GM23338 (cell line): Measurements from ENCODE around the gene KCNMA1. TPM values are rescaled to one million over a fixed set of nuclear protein-coding genes. Genes with fewer than 3 reads are reported as not detected.

ENCODE experiments used
- ATAC-seq: fragments of 200-7000 bp; cut with Tn5 transposase; 3 replicates; pipeline ENCODE4 v1.9.1; 2020
- DNase-seq: peaks from one replicate; pipeline ENCODE4 v3.0.0-alpha.2; 2015; ENCODE audit warnings: low spot score
- H2AFZ ChIP-seq: fragments of 200-600 bp; sonication (generic); 2 replicates; pipeline ENCODE4 v1.8.0; 2016; ENCODE audit warnings: antibody characterized with exemption, mild to moderate bottlenecking, moderate library complexity
- H3F3A ChIP-seq: fragments of 200-600 bp; sonication (generic); replicated peaks from 2 replicates; pipeline ENCODE4 v1.8.0; 2017; ENCODE audit warnings: antibody characterized with exemption, mixed run types, low read depth
- H3K27ac ChIP-seq: fragments of 200-600 bp; sonication (generic); 2 replicates; pipeline ENCODE4 v1.6.1; 2016; ENCODE audit warnings: low read depth
- H3K27me3 ChIP-seq: fragments of 200-600 bp; sonication (generic); 2 replicates; pipeline ENCODE4 v1.8.0; 2016; ENCODE audit warnings: mild to moderate bottlenecking, mixed run types, moderate library complexity; ENCODE audit not compliant: insufficient read depth
- H3K36me3 ChIP-seq: fragments of 200-600 bp; sonication (generic); 2 replicates; pipeline ENCODE4 v1.8.0; 2016; ENCODE audit warnings: mild to moderate bottlenecking; ENCODE audit not compliant: insufficient read depth
- H3K4me1 ChIP-seq: fragments of 200-600 bp; sonication (generic); 2 replicates; pipeline ENCODE4 v1.8.0; 2016; ENCODE audit warnings: mild to moderate bottlenecking, moderate library complexity; ENCODE audit not compliant: insufficient read depth
- H3K4me2 ChIP-seq: fragments of 200-600 bp; sonication (generic); 2 replicates; pipeline ENCODE4 v1.7.1; 2017; ENCODE audit warnings: mixed run types
- H3K4me3 ChIP-seq: fragments of 200-600 bp; sonication (generic); 2 replicates; pipeline ENCODE4 v1.6.1; 2016; ENCODE audit warnings: mixed run types
- H3K79me2 ChIP-seq: fragments of 200-600 bp; sonication (generic); replicated peaks from 2 replicates; pipeline ENCODE4 v1.8.0; 2017; ENCODE audit warnings: mild to moderate bottlenecking; ENCODE audit not compliant: insufficient read depth
- H3K9me2 ChIP-seq: fragments of 200-600 bp; sonication (generic); 2 replicates; pipeline ENCODE4 v1.8.0; 2017; ENCODE audit not compliant: insufficient read depth
- H4K20me1 ChIP-seq: fragments of 200-600 bp; sonication (generic); replicated peaks from 2 replicates; pipeline ENCODE4 v1.8.0; 2017; ENCODE audit warnings: mild to moderate bottlenecking; ENCODE audit not compliant: insufficient read depth
- H3K27ac Mint-ChIP-seq: 2 replicates; pipeline ENCODE4 v1.8.0; 2020; ENCODE audit warnings: inconsistent platforms, mild to moderate bottlenecking, moderate library complexity, mixed read lengths
- H3K27me3 Mint-ChIP-seq: 3 replicates; pipeline ENCODE4 v1.8.0; 2022; ENCODE audit warnings: low read depth, mild to moderate bottlenecking, moderate library complexity, mixed read lengths, inconsistent platforms; ENCODE audit not compliant: insufficient read depth, poor library complexity
- H3K36me3 Mint-ChIP-seq: 3 replicates; pipeline ENCODE4 v1.8.0; 2021; ENCODE audit warnings: low read depth, mild to moderate bottlenecking, inconsistent platforms, moderate library complexity, mixed read lengths
- H3K4me1 Mint-ChIP-seq: 3 replicates; pipeline ENCODE4 v1.8.0; 2020; ENCODE audit warnings: mild to moderate bottlenecking, inconsistent platforms, mixed read lengths
- H3K4me3 Mint-ChIP-seq: 3 replicates; pipeline ENCODE4 v1.8.0; 2021; ENCODE audit warnings: moderate library complexity, mild to moderate bottlenecking, inconsistent platforms, mixed read lengths
- H3K9me3 Mint-ChIP-seq: 3 replicates; pipeline ENCODE4 v1.8.0; 2020; ENCODE audit warnings: moderate library complexity, mild to moderate bottlenecking, inconsistent platforms, mixed read lengths
- CREB1 ChIP-seq: fragments of 250-450 bp; sonication (Bioruptor Pico); IDR thresholded peaks from 2 replicates; pipeline ENCODE4 v1.5.0; 2020; ENCODE audit warnings: low read depth, mild to moderate bottlenecking, moderate library complexity
- CTCF ChIP-seq, 2 experiments: fragments of 200-600 bp in 1 of 2; sonication (generic) in 1 of 2; conservative IDR thresholded peaks; 2 replicates each; pipeline versions ENCODE4 v1.5.1 to v1.6.1; 2016 to 2017; ENCODE audit warnings: antibody characterized with exemption in 2 of 2, low read depth in 2 of 2, mild to moderate bottlenecking in 2 of 2, moderate library complexity in 1 of 2
- EZH2 ChIP-seq: fragments of 200-600 bp; sonication (generic); IDR thresholded peaks from one replicate; pipeline ENCODE4 v1.8.0; 2017; ENCODE audit warnings: antibody characterized with exemption, mild to moderate bottlenecking, low read depth; ENCODE audit not compliant: unreplicated experiment
- EZH2phosphoT487 ChIP-seq: fragments of 200-600 bp; sonication (generic); IDR thresholded peaks from one replicate; pipeline ENCODE4 v1.8.1; 2018; ENCODE audit warnings: antibody characterized with exemption; ENCODE audit not compliant: unreplicated experiment
- JUNB ChIP-seq: IDR thresholded peaks from one replicate; pipeline ENCODE4 v1.6.1; 2016; ENCODE audit warnings: antibody characterized with exemption; ENCODE audit not compliant: unreplicated experiment
- NANOG ChIP-seq: IDR thresholded peaks from 2 replicates; pipeline ENCODE4 v1.6.1; 2016; ENCODE audit warnings: antibody characterized with exemption, borderline replicate concordance
- REST ChIP-seq: IDR thresholded peaks from one replicate; pipeline ENCODE4 v1.6.1; 2018; ENCODE audit warnings: antibody characterized with exemption; ENCODE audit not compliant: unreplicated experiment
- STAT1 ChIP-seq: IDR thresholded peaks from one replicate; pipeline ENCODE4 v1.6.1; 2016; ENCODE audit warnings: antibody characterized with exemption; ENCODE audit not compliant: unreplicated experiment
- ZNF114 ChIP-seq: fragments of 250-450 bp; sonication (Bioruptor Pico); IDR thresholded peaks from 2 replicates; pipeline ENCODE4 v1.5.0; 2020; ENCODE audit warnings: mild to moderate bottlenecking, moderate library complexity
- ZNF331 ChIP-seq: fragments of 250-450 bp; sonication (Bioruptor Pico); IDR thresholded peaks from 2 replicates; pipeline ENCODE4 v1.5.0; 2020; ENCODE audit warnings: low read depth, mild to moderate bottlenecking, moderate library complexity
- ZNF462 ChIP-seq: fragments of 250-450 bp; sonication (Bioruptor Pico); IDR thresholded peaks from 2 replicates; pipeline ENCODE4 v1.5.0; 2020; ENCODE audit warnings: mild to moderate bottlenecking, moderate library complexity
- polyA plus RNA-seq: library from polyadenylated mRNA; unstranded; fragments of >200 nt; fragmentation: Nextera tagmentation; extraction: Ambion mirVana; gene quantifications from 2 replicates; pipeline ENCODE4 v1.2.1, GENCODE V29; 2016
- total RNA-seq: library from RNA; depleted of rRNA; stranded (reverse); fragments of >200 nt; shearing (Covaris generic); gene quantifications from 2 replicates; pipeline ENCODE4 v1.2.3, GENCODE V29; 2014
- TF ChIP-seq, protein P1 (sequence below): IDR thresholded peaks from 2 replicates; pipeline ENCODE4 v1.6.1; 2016; ENCODE audit warnings: antibody characterized with exemption

Gene KCNMA1
- total and polyA plus RNA-seq, 2 experiments from 2014 or later: 8.2 to 9.0 TPM

- Histone ChIP-seq H3K27ac (no peak overlapping the region), H4K20me1 (no peaks in the 10 kb centered on the region), H3K36me3 (no peaks in the 10 kb centered on the region), H3K4me3 (no peak overlapping the region), H3F3A (no peaks in the 10 kb centered on the region), H3K4me2 (no peak overlapping the region), H3K79me2 (no peaks in the 10 kb centered on the region), H3K27me3 (no peaks in the 10 kb centered on the region), H3K4me1 (peaks cover 3% of the 10 kb centered on the region; the same call in 1 of the 2 replicates), H3K9me2 (no peaks in the 10 kb centered on the region), H2AFZ (no peak overlapping the region)
- Mint-ChIP-seq H3K36me3 (no peaks in the 10 kb centered on the region), H3K27ac (no peak overlapping the region), H3K4me1 (peaks cover 11% of the 10 kb centered on the region), H3K4me3 (no peak overlapping the region), H3K27me3 (no peaks in the 10 kb centered on the region), H3K9me3 (no peaks in the 10 kb centered on the region)
- TF ChIP-seq NANOG (no peak), JUNB (no peak), EZH2phosphoT487 (no peak), ZNF114 (CRISPR knock-in tag) (no peak), CREB1 (no peak), STAT1 (no peak), ZNF331 (no peak), CTCF (conservative IDR thresholded peaks at IDR 0.05; ENCODE audit: low read depth in 2 of 2) (no peak), ZNF462 (CRISPR knock-in tag) (no peak), EZH2 (no peak), REST (no peak)
- TF ChIP-seq, protein P1, sequence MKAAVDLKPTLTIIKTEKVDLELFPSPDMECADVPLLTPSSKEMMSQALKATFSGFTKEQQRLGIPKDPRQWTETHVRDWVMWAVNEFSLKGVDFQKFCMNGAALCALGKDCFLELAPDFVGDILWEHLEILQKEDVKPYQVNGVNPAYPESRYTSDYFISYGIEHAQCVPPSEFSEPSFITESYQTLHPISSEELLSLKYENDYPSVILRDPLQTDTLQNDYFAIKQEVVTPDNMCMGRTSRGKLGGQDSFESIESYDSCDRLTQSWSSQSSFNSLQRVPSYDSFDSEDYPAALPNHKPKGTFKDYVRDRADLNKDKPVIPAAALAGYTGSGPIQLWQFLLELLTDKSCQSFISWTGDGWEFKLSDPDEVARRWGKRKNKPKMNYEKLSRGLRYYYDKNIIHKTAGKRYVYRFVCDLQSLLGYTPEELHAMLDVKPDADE: no peak
- no peak for DNase-seq
- ATAC-seq: no peak
Observed at GRCh38 chr10:77226020-77226419, 411.6 kb downstream of the KCNMA1 start.
